Astrocyte (in vitro differentiated cells and primary cell): ENCODE measurements around the gene SPTB. TPM values are rescaled to one million over a fixed set of nuclear protein-coding genes. Genes with fewer than 3 reads are reported as not detected.

ENCODE experiments used
- DNase-seq: peaks from one replicate; pipeline ENCODE4 v3.0.0-alpha.2; 2010; ENCODE audit warnings: low read depth
- FAIRE-seq: peaks from 2 replicates; lab custom pipeline; 2011; peaks lifted over from hg19 to GRCh38; lab: Jason Lieb, UNC
- H2AFZ ChIP-seq: 2 replicates; pipeline ENCODE4 v1.6.0; 2012; ENCODE audit warnings: low read depth, low read length, inconsistent platforms
- H3K27ac ChIP-seq: 2 replicates; pipeline ENCODE4 v1.5.1; 2011; ENCODE audit warnings: low read depth, low read length, inconsistent platforms
- H3K27me3 ChIP-seq: 2 replicates; pipeline ENCODE4 v1.6.0; 2011; ENCODE audit warnings: low read length, inconsistent platforms; ENCODE audit not compliant: insufficient read depth
- H3K36me3 ChIP-seq: 2 replicates; pipeline ENCODE4 v1.5.1; 2011; ENCODE audit warnings: low read length, inconsistent platforms; ENCODE audit not compliant: insufficient read depth
- H3K4me1 ChIP-seq: 2 replicates; pipeline ENCODE4 v1.5.1; 2011; ENCODE audit warnings: low read length, inconsistent platforms; ENCODE audit not compliant: insufficient read depth
- H3K4me2 ChIP-seq: 2 replicates; pipeline ENCODE4 v1.6.0; 2012; ENCODE audit warnings: low read length, inconsistent platforms
- H3K4me3 ChIP-seq: 2 replicates; pipeline ENCODE4 v1.5.1; 2011; ENCODE audit warnings: low read depth, mild to moderate bottlenecking, low read length, inconsistent platforms; ENCODE audit not compliant: insufficient read depth
- H3K79me2 ChIP-seq: 2 replicates; pipeline ENCODE4 v1.6.0; 2012; ENCODE audit warnings: mild to moderate bottlenecking, low read length, inconsistent platforms; ENCODE audit not compliant: insufficient read depth
- H3K9ac ChIP-seq: 2 replicates; pipeline ENCODE4 v1.6.0; 2012; ENCODE audit warnings: mild to moderate bottlenecking, low read length, inconsistent platforms
- H3K9me3 ChIP-seq: 2 replicates; pipeline ENCODE4 v1.5.1; 2012; ENCODE audit warnings: low read depth, mild to moderate bottlenecking, low read length, inconsistent platforms; ENCODE audit not compliant: insufficient read depth
- H4K20me1 ChIP-seq: 2 replicates; pipeline ENCODE4 v1.6.0; 2012; ENCODE audit warnings: low read length, inconsistent platforms; ENCODE audit not compliant: insufficient read depth
- H3K27ac Mint-ChIP-seq: one replicate; pipeline ENCODE4 v1.8.0; 2021; ENCODE audit warnings: mild to moderate bottlenecking, mixed read lengths; ENCODE audit not compliant: unreplicated experiment
- H3K27me3 Mint-ChIP-seq: one replicate; pipeline ENCODE4 v1.8.0; 2021; ENCODE audit warnings: low read depth, mixed read lengths; ENCODE audit not compliant: unreplicated experiment
- H3K36me3 Mint-ChIP-seq: one replicate; pipeline ENCODE4 v1.8.0; 2021; ENCODE audit warnings: low read depth, mixed read lengths; ENCODE audit not compliant: unreplicated experiment
- H3K4me1 Mint-ChIP-seq: one replicate; pipeline ENCODE4 v1.8.0; 2021; ENCODE audit warnings: low read depth, mixed read lengths; ENCODE audit not compliant: unreplicated experiment
- H3K4me3 Mint-ChIP-seq: one replicate; pipeline ENCODE4 v1.8.0; 2021; ENCODE audit warnings: mild to moderate bottlenecking, moderate library complexity, mixed read lengths; ENCODE audit not compliant: unreplicated experiment
- H3K9me3 Mint-ChIP-seq: one replicate; pipeline ENCODE4 v1.8.0; 2021; ENCODE audit warnings: mild to moderate bottlenecking, mixed read lengths; ENCODE audit not compliant: unreplicated experiment
- CTCF ChIP-seq: IDR thresholded peaks from 2 replicates; pipeline ENCODE4 v1.5.1; 2011; ENCODE audit warnings: low read depth, mild to moderate bottlenecking, inconsistent platforms, low read length, moderate library complexity; ENCODE audit not compliant: insufficient read depth
- EZH2 ChIP-seq: IDR thresholded peaks from 2 replicates; pipeline ENCODE4 v1.6.1; 2012; ENCODE audit warnings: mild to moderate bottlenecking, low read length, inconsistent platforms; ENCODE audit not compliant: insufficient read depth
- total RNA-seq: library from RNA; stranded (reverse); gene quantifications from 2 replicates; pipeline ENCODE4 v1.2.1, GENCODE V29; 2021

Gene SPTB
- total RNA-seq, 1 donor from 2014 or later = 0.32 TPM

GRCh38 chr14:64731141-64731581, 148.5 kb downstream of the SPTB start:
- no peak for DNase-seq

GRCh38 chr14:64730681-64731080, 149.0 kb downstream of the SPTB start:
- FAIRE-seq = no peak
- Mint-ChIP-seq H3K36me3 (peaks cover 20% of the 10 kb centered on the region), H3K9me3 (no peaks in the 10 kb centered on the region)

More at GRCh38 chr14:64731141-64731581, 148.5 kb downstream of the SPTB start:
- H3K4me1 Mint-ChIP-seq = peaks cover 20% of the 10 kb centered on the region
- Histone ChIP-seq H4K20me1 (peaks cover 24% of the 10 kb centered on the region), H3K9me3 (no peaks in the 10 kb centered on the region), H2AFZ (no peak overlapping the region), H3K79me2 (peaks cover 23% of the 10 kb centered on the region), H3K27ac (no peak overlapping the region), H3K4me2 (no peak overlapping the region), H3K9ac (no peak overlapping the region), H3K4me1 (peaks cover 10% of the 10 kb centered on the region), H3K36me3 (peaks cover 21% of the 10 kb centered on the region), H3K27me3 (no peaks in the 10 kb centered on the region), H3K4me3 (no peak overlapping the region)
- peaks cover 20% of the 10 kb centered on the region for H3K36me3 Mint-ChIP-seq
- no peak for TF ChIP-seq CTCF
- no peaks in the 10 kb centered on the region for H3K27me3 Mint-ChIP-seq
- no peak overlapping the region for H3K4me3 Mint-ChIP-seq
- H3K27ac Mint-ChIP-seq = no peak overlapping the region
- no peaks in the 10 kb centered on the region for H3K9me3 Mint-ChIP-seq
- no peak for FAIRE-seq

More at GRCh38 chr14:64730681-64731080, 149.0 kb downstream of the SPTB start:
- Histone ChIP-seq H3K9ac (no peak overlapping the region), H3K4me2 (no peak overlapping the region), H3K79me2 (peaks cover 28% of the 10 kb centered on the region), H3K9me3 (no peaks in the 10 kb centered on the region), H3K4me1 (peaks cover 14% of the 10 kb centered on the region), H2AFZ (no peak overlapping the region), H3K36me3 (peaks cover 21% of the 10 kb centered on the region), H4K20me1 (peaks cover 29% of the 10 kb centered on the region), H3K27me3 (no peaks in the 10 kb centered on the region), H3K4me3 (no peak overlapping the region), H3K27ac (no peak overlapping the region)
- H3K27me3 Mint-ChIP-seq = no peaks in the 10 kb centered on the region
- DNase-seq = no peak
- peaks cover 24% of the 10 kb centered on the region for H3K4me1 Mint-ChIP-seq
- TF ChIP-seq EZH2 (no peak), CTCF (no peak)
- no peak overlapping the region for H3K4me3 Mint-ChIP-seq
- H3K27ac Mint-ChIP-seq = peak overlapping the region; percentile 19
